ENCODE measurements around the gene TXNDC12. TPM values are rescaled to one million over a fixed set of nuclear protein-coding genes. Genes with fewer than 3 reads are reported as not detected.

The TXNDC12 gene
- total RNA-seq, 4 donors from 2014 or later, result 22.5 to 37.0 (median 30.0) TPM

DNA sequence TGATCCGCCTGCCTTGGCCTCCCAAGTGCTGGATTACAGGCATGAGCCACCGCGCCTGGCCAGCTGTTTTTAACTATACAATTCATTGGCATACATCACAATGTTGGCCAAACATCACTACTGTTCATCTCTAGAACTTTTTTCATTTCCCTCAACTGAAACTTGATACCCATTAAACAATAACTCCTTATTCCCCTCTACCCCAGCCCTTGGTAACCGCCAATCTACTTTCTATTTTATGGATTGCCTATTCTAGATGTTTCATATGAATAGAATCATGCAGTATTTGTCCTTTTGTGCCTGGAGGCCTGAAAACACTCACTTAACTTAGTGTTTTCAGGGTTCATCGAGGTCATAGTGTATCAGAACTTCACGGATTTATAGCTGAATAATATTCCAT lies 17.3 kb upstream of the TXNDC12 start:
- DNase-seq (ENCODE audit: low spot score in 2 of 2), result no peak
- no peak overlapping the region for H3K4me3 ChIP-seq (ENCODE audit: low read depth, poor library complexity, severe bottlenecking)
- intact Hi-C loops (cut with DNase I; ENCODE audit: low total_unique reads), result no loop called here
- TF ChIP-seq CTCF (IDR thresholded peaks at IDR 0.05) (no peak), POLR2A (IDR thresholded peaks at IDR 0.05) (no peak)
- WGBS, 2 donors, result 80 to 92% methylated on average over 6 of the region's 6 CpGs

DNA sequence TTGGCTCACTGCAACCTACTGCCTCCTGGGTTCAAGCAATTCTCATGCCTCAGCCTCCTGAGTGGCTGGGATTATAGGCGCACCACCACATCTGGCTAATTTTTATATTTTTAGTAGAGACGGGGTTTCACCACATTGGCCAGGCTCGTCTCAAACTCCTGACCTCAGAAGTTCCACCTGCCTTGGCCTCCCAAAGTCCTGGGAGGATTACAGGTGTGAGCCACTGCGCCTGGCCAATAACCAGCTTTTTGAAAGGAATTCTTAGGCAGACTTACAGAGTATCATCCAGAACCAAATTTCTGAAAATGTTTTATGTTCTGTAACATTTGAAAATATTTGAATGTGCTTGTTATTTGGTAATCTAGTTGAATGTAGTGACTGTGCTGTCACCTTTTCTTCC lies 15.7 kb upstream of the TXNDC12 start:
- TF ChIP-seq POLR2A (IDR thresholded peaks at IDR 0.05) (no peak), CTCF (IDR thresholded peaks at IDR 0.05) (no peak)
- H3K4me3 ChIP-seq (ENCODE audit: low read depth, poor library complexity, severe bottlenecking), result no peak overlapping the region
- intact Hi-C loops (cut with DNase I; ENCODE audit: low total_unique reads), result no loop called here
- no peak for DNase-seq (ENCODE audit: low spot score in 2 of 2)
- 84 to 90% methylated on average over 4 of the region's 4 CpGs for WGBS, 2 donors

- TF ChIP-seq CTCF (IDR thresholded peaks at IDR 0.05), result no peak
- TF ChIP-seq POLR2A (IDR thresholded peaks at IDR 0.05), result no peak
- no peak overlapping the region for H3K4me3 ChIP-seq (ENCODE audit: low read depth, poor library complexity, severe bottlenecking)
- no peak for DNase-seq (ENCODE audit: low spot score in 2 of 2)
- 97% methylated on average over 2 of the region's 2 CpGs for WGBS, 2 donors
- intact Hi-C loops (cut with DNase I; ENCODE audit: low total_unique reads), result no loop called here
Measured at GRCh38 chr1:52063192-52063591, 8.2 kb upstream of the TXNDC12 start.

DNA sequence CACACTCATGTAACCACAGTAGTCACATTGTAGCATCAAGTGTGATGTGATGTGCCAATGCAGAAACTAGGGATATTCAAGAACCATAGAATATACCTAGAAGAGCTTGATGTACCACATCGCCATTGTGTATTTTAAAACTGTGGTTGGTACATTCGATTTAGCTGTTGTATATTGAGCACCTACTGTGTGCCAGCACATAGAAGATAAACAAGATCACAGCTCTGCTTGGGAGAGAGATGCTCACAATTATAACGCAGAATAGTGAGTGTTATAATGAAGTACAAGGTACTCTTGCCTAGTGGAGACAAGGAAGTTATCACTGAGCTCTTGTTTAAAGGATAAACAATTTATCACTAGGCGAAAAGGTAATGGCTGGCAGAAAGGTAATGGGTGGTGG lies 5.8 kb upstream of the TXNDC12 start:
- H3K4me3 ChIP-seq (ENCODE audit: low read depth, poor library complexity, severe bottlenecking), result no peak overlapping the region
- intact Hi-C loops (cut with DNase I; ENCODE audit: low total_unique reads), result no loop called here
- DNase-seq (ENCODE audit: low spot score in 2 of 2), result no peak
- WGBS, 2 donors, result 95 to 97% methylated on average over 4 of the region's 4 CpGs
- TF ChIP-seq POLR2A (IDR thresholded peaks at IDR 0.05) (no peak), CTCF (IDR thresholded peaks at IDR 0.05) (no peak)

GRCh38 chr1:52059888-52060287 lies 4.9 kb upstream of the TXNDC12 start:
- TF ChIP-seq POLR2A (IDR thresholded peaks at IDR 0.05) (no peak), CTCF (IDR thresholded peaks at IDR 0.05) (no peak)
- 86 to 96% methylated on average over 1 of the region's 1 CpG for WGBS, 2 donors
- intact Hi-C loops (cut with DNase I; ENCODE audit: low total_unique reads), result no loop called here
- H3K4me3 ChIP-seq (ENCODE audit: low read depth, poor library complexity, severe bottlenecking), result no peak overlapping the region
- DNase-seq (ENCODE audit: low spot score in 2 of 2), result no peak

DNA sequence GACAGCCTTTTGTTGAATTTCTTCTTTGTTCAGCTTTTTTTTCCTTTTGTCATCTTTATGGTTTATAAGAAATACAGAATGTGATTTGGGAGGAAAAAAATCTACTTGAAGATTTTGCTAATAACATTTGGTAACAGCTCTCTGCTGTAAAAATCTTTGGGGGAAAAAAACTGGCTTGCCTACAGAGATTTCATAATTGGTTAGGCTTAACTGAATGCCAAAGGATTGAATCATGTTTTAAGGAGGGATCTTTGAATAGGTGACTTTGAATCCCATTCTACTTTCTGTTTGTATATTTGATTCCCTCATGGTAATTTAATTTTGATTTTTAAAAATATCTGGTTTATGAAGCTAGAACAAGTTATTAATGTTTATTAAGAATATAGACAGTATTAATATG lies 4.3 kb upstream of the TXNDC12 start:
- H3K4me3 ChIP-seq (ENCODE audit: low read depth, poor library complexity, severe bottlenecking), result no peak overlapping the region
- TF ChIP-seq POLR2A (IDR thresholded peaks at IDR 0.05), result no peak
- no peak for TF ChIP-seq CTCF (IDR thresholded peaks at IDR 0.05)
- intact Hi-C loops (cut with DNase I; ENCODE audit: low total_unique reads), result no loop called here
- no peak for DNase-seq (ENCODE audit: low spot score in 2 of 2)

All from lower leg skin (tissue), 4 donors.